Astrocyte of the cerebellum (primary cell): ENCODE results near the gene PEX5L.

Experiments used
- DNase-seq: peaks from one replicate; pipeline ENCODE4 v3.0.0-alpha.2; 2011; ENCODE audit warnings: low read depth
- H3K4me3 ChIP-seq: 2 replicates; pipeline ENCODE4 v1.5.1; 2011; ENCODE audit warnings: mild to moderate bottlenecking, low read depth, low read length, moderate library complexity
- CTCF ChIP-seq: IDR thresholded peaks from 2 replicates; pipeline ENCODE4 v1.5.1; 2012; ENCODE audit warnings: low read length, low read depth, moderate library complexity, mild to moderate bottlenecking; ENCODE audit errors: missing control alignments
- in situ Hi-C: cut with HindIII; loops from 2 replicates; pipeline ENCODE4 v1.10.0; 2017; ENCODE audit warnings: low sequenced_read_pairs

Gene PEX5L

DNA sequence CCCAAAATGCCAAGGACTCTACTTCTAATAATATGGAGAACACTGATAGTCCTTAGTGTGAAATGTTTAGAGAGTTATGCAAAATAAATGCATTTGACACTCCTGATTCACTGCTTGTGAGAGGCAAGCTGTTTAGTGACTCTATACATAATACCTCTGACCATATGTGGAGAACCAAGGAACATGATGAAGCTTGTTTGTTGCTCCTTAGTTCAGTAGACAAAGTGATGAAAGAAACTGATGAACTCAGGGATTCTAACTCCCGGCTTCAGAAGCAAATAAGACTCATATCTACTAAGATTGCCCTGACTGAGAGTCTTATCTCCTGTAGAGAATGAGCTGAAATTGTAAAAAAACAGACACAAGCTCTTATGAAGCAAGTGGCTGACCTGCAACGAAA is 41.3 kb downstream of the PEX5L start:
- no peak for DNase-seq
- in situ Hi-C loops = no loop called here
- TF ChIP-seq CTCF = no peak
- H3K4me3 ChIP-seq = no peak overlapping the region

GRCh38 chr3:179991883-179992282 is 44.9 kb downstream of the PEX5L start:
- in situ Hi-C loops = no loop called here
- H3K4me3 ChIP-seq = no peak overlapping the region
- no peak for TF ChIP-seq CTCF
- DNase-seq = no peak

DNA sequence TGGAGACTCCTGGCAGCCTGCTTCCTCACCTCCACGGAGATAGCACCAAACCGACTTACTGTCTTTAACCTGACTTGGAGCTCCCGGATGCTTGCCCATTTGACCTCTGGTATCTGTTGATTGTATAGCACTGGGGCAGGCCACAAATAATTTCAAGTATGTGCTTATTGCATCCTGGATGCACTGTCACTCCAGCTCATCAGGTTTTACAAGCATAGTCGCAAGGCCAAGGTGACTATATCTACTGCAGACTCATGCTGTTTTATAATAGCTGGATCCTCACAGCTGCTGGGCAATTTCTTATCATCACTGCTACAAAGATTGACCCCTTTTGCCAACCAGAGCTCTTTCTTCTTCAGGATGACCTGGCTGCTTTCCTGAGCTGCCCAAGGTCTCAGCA is 45.6 kb downstream of the PEX5L start:
- H3K4me3 ChIP-seq = no peak overlapping the region
- TF ChIP-seq CTCF = no peak
- DNase-seq = no peak
- in situ Hi-C loops = no loop called here

DNA sequence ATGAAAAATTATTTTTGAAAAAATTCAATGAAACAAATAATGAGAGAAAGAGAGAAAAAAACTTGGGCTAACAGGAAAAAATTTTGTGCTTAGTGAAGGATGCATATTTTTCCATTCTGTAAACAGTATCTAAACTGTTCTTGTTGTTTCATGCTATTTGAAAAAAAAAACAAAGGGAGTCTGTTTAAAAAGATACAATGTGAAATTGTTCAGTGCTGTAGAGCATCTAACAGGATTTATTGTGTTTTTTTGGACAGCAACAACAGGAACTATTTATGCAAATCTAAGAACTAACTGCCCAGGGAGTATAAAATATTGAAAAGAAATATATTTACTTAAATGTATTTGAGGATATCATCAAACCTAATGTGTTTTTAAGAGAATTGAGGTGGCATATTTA is 55.1 kb downstream of the PEX5L start:
- in situ Hi-C loops = no loop called here
- DNase-seq = no peak
- TF ChIP-seq CTCF = no peak

DNA sequence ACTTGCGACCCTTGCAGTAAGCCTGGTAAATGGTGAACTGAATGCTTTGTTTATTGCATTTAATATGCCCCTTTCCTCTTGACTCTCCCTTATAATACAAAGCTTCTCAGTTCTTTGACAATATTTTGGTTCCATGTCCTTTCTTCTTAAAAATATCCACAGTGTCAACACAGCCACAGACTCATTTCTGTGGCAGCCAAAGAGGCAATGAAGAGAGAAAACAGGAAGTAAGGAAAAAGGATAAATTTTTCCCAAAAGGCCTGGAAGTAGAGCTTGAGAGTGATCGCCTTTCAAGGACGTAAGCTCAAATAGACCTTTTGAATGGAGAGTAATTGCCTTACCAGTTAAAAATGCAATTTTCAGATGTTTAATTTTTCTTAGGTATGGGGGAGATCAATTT is 59.4 kb downstream of the PEX5L start:
- no peak for DNase-seq
- H3K4me3 ChIP-seq = no peak overlapping the region
- in situ Hi-C loops = no loop called here
- TF ChIP-seq CTCF = no peak

More for the DNA sequence above, 55.1 kb downstream of the PEX5L start:
- no peak overlapping the region for H3K4me3 ChIP-seq

- in situ Hi-C loops = no loop called here
- no peak for TF ChIP-seq CTCF
- DNase-seq = no peak
- H3K4me3 ChIP-seq = no peak overlapping the region
Measured at GRCh38 chr3:179973931-179974361, 62.8 kb downstream of the PEX5L start.

GRCh38 chr3:179972881-179973423 is 63.8 kb downstream of the PEX5L start:
- no peak overlapping the region for H3K4me3 ChIP-seq
- DNase-seq = no peak
- no peak for TF ChIP-seq CTCF
- in situ Hi-C loops = no loop called here
